Measurements from ENCODE around the gene S100A6.

The S100A6 gene

DNA sequence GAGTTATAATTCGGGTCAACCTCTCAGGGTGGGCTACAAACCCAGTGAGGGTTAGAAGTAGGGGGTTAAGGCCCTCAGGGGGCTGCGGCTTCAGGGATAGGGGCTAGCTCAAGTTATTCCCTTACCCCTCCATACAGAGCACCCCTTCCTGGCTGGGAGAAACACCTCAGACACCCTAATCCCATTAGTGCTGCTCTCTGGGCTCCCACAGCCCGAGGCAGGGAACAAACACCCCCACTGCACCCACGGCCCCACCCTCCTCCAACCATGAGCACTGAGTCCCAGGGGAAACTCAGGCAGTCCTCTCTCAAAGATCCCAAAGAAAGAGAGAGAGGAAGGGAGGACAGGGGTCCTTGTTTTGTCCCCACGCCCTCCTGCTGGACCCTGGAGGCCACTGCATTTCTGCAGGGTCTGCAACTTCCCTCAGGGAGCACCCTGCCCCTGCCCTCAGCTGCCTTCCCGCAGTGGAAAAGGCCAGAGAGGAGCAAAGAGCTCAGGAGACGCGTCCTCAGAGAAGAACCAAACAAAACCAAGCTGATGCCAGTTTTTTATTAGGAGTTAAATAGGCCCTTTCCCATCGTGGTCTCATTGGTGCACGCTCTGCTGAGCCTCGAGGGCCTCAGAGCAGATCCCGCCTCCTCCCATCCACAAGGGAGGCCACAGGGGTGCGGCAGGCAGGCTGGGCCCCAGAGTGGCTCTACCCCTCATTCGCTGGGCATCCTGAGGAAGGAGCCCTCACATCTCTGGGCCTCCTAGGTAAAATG is 11.2 kb upstream of the S100A6 start:
- POLR2A ChIA-PET = interaction anchor here (0.6 to 5.0 kb wide), 2 partner anchors 13 to 1510 kb away, joined by 3 to 128 read pairs; partner anchors contain the start of genes S100A11 and S100A6

DNA sequence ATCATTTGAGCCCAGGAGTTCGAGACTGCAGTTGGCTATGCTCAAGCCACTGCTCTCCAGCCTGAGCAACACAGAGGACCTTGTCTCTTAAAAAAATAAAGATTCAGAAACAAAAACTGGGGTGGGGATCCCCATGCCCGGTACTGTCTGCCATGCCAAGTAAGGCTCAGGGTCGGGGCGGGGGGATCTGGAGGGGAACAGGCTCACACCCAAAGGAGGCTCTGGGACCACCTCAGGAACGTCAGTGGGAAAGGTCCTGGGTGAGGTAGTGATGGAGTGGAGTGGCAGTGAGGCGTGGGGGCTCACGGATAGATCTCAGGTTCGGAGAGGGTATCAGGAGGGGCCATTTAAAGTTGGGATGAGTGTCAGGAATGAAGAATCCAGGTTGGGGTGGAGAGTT is 10.6 kb upstream of the S100A6 start:
- POLR2A ChIA-PET = interaction anchor here (2.5 to 5.0 kb wide), 3 partner anchors 12 to 22 kb away, joined by 13 to 128 read pairs (median 28); partner anchors contain the start of genes S100A2 and S100A6
- DNase-seq (ENCODE audit: low read depth, low spot score) = no peak
- no peak overlapping the region; the same call in 1 of the 2 replicates for H3K4me3 ChIP-seq (ENCODE audit: low read depth, low read length)
- TF ChIP-seq, protein P1, sequence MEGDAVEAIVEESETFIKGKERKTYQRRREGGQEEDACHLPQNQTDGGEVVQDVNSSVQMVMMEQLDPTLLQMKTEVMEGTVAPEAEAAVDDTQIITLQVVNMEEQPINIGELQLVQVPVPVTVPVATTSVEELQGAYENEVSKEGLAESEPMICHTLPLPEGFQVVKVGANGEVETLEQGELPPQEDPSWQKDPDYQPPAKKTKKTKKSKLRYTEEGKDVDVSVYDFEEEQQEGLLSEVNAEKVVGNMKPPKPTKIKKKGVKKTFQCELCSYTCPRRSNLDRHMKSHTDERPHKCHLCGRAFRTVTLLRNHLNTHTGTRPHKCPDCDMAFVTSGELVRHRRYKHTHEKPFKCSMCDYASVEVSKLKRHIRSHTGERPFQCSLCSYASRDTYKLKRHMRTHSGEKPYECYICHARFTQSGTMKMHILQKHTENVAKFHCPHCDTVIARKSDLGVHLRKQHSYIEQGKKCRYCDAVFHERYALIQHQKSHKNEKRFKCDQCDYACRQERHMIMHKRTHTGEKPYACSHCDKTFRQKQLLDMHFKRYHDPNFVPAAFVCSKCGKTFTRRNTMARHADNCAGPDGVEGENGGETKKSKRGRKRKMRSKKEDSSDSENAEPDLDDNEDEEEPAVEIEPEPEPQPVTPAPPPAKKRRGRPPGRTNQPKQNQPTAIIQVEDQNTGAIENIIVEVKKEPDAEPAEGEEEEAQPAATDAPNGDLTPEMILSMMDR (IDR thresholded peaks at IDR 0.05; ENCODE audit: insufficient read depth, low read length, missing control alignments) = no peak
- CTCF ChIA-PET = interaction anchor here (1.7 to 7.1 kb wide), 2 partner anchors 13 to 18 kb away, joined by 4 to 80 read pairs; partner anchors contain the start of gene S100A6

More for the DNA sequence above, 11.2 kb upstream of the S100A6 start:
- CTCF ChIA-PET = interaction anchor here (1.7 to 9.1 kb wide), 3 partner anchors 14 to 24 kb away, joined by 4 to 92 read pairs (median 80); partner anchors contain the start of gene S100A6
- no peak for DNase-seq (ENCODE audit: low read depth, low spot score)
- TF ChIP-seq, protein P1 (IDR thresholded peaks at IDR 0.05; ENCODE audit: insufficient read depth, low read length, missing control alignments) = no peak
- H3K4me3 ChIP-seq (ENCODE audit: low read depth, low read length) = no peak overlapping the region

DNA sequence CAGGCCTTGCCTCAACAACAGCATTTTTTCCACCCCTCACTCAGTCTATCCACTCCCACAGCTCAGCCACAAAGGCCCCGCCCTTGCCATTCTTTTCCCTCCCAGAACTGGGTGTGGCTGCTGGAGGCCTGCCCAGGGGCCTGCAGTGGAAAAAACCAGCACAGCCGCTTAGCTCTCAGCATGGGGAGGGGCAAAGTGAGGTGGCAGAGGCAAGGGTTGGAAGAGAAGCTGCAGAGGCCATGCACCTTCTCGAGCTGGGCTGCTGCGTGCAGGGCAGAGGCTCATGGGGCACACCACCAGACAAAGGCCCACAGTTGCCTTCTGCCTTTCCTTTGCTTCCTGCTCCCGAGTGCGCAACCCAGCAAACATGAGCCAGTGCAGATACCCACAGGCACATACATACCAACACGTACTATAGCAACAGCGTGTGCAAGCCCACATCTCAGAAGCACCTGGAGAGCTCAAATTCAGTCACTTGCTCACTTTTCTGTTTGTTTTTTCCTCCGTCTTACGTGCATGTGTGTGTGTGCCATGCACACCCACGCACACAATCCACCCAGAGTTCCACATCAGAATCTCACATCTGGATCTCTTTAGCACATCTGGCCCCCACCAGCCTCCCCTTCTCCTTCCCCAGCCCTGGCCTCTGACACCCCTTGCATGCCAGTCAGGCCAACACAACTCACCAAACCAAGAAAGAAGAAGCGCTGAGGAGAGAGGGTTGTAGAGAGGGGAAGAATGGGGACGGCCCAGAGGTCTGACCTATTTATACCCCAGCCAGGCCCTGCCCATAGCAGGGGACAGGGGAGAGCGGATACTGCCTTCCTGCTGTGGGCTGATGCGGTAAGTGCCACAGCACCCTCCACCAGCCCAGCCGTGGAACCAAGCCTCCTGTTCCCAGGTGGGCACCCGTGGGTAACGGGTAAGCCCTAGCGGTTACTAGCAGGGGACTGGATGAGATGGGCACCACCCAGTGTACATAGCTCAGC is 9.6 kb upstream of the S100A6 start, which contains the start of gene S100A4:
Gene S100A4, minus strand, starts transcription at position 740 of the 989 bp plus-strand sequence. CDS start 1,012 bp downstream, outside the sequence.
- peak within 1 kb of the TSS; percentile 56 for H3K4me3 ChIP-seq (ENCODE audit: low read depth, low read length)
- peak; percentile 65 for DNase-seq (ENCODE audit: low read depth, low spot score)
- TF ChIP-seq, protein P1 (IDR thresholded peaks at IDR 0.05; ENCODE audit: insufficient read depth, low read length, missing control alignments) = no peak
- ChIA-PET POLR2A (interaction anchor here (0.6 to 5.0 kb wide), 8 partner anchors 11 to 447 kb away, joined by 3 to 128 read pairs (median 6); partner anchors contain the start of genes CHTOP, S100A13, S100A16 and S100A2), CTCF (interaction anchor here (0.9 to 7.1 kb wide), 12 partner anchors 11 to 132 kb away, joined by 3 to 80 read pairs (median 8); partner anchors contain the start of genes CHTOP, S100A13 and S100A6)

GRCh38 chr1:153544453-153545066 is 8.8 kb upstream of the S100A6 start:
- no peak for DNase-seq (ENCODE audit: low read depth, low spot score)
- CTCF ChIA-PET = interaction anchor here (0.9 to 7.1 kb wide), 12 partner anchors 11 to 133 kb away, joined by 3 to 80 read pairs (median 8); partner anchors contain the start of genes CHTOP, S100A13 and S100A6
- POLR2A ChIA-PET = interaction anchor here (0.7 to 5.0 kb wide), 7 partner anchors 11 to 89 kb away, joined by 3 to 128 read pairs (median 8); partner anchors contain the start of genes CHTOP, S100A13, S100A16 and S100A2
- H3K4me3 ChIP-seq (ENCODE audit: low read depth, low read length) = peak overlapping the region; percentile 56
- TF ChIP-seq, protein P1 (IDR thresholded peaks at IDR 0.05; ENCODE audit: insufficient read depth, low read length, missing control alignments) = no peak

- TF ChIP-seq, protein P1 (IDR thresholded peaks at IDR 0.05; ENCODE audit: insufficient read depth, low read length, missing control alignments) = no peak
- H3K4me3 ChIP-seq (ENCODE audit: low read depth, low read length) = peak overlapping the region; percentile 15
- ChIA-PET CTCF (interaction anchor here (1.0 to 7.1 kb wide), 10 partner anchors 10 to 78 kb away, joined by 3 to 80 read pairs (median 10); partner anchors contain the start of gene S100A6), POLR2A (interaction anchor here (1.1 to 5.0 kb wide), 5 partner anchors 10 to 84 kb away, joined by 3 to 128 read pairs (median 13); partner anchors contain the start of genes S100A13, S100A2 and S100A6)
- no peak for DNase-seq (ENCODE audit: low read depth, low spot score)
Measured at GRCh38 chr1:153543736-153544135, 7.9 kb upstream of the S100A6 start.

Data from AG04449 (cell line).